Calu3 (cell line): ENCODE results near the gene B9D1. TPM values are rescaled to one million over a fixed set of nuclear protein-coding genes. Genes with fewer than 3 reads are reported as not detected.

ENCODE experiments used
- BruUV-seq: library from RNA; stranded (reverse); fragments of 400-500 nt; replicated peaks from 2 replicates; lab custom pipeline; 2021; lab: Mats Ljungman, UMichigan
- CTCF ChIA-PET: fragments of 300-600 bp; sonication (Branson Sonifier 250); formaldehyde crosslinking; loops from one replicate; lab custom pipeline; 2022; ENCODE audit warnings: antibody characterized with exemption; lab: Charles Lee
- DNase-seq: peaks from one replicate; pipeline ENCODE4 v3.0.0; 2022
- H3K27ac Mint-ChIP-seq: one replicate; pipeline ENCODE4 v1.8.0; 2022; ENCODE audit warnings: mixed read lengths; ENCODE audit not compliant: unreplicated experiment
- H3K27me3 Mint-ChIP-seq: one replicate; pipeline ENCODE4 v1.8.0; 2022; ENCODE audit warnings: mixed read lengths; ENCODE audit not compliant: unreplicated experiment
- H3K36me3 Mint-ChIP-seq: one replicate; pipeline ENCODE4 v1.8.0; 2022; ENCODE audit warnings: mild to moderate bottlenecking, moderate library complexity, mixed read lengths; ENCODE audit not compliant: insufficient read depth, unreplicated experiment
- H3K4me1 Mint-ChIP-seq: one replicate; pipeline ENCODE4 v1.8.0; 2022; ENCODE audit warnings: mild to moderate bottlenecking, low read depth, mixed read lengths; ENCODE audit not compliant: unreplicated experiment
- H3K4me3 Mint-ChIP-seq: one replicate; pipeline ENCODE4 v1.8.0; 2022; ENCODE audit warnings: mild to moderate bottlenecking, low read depth, moderate library complexity, mixed read lengths; ENCODE audit not compliant: unreplicated experiment
- H3K9me3 Mint-ChIP-seq: one replicate; pipeline ENCODE4 v1.8.0; 2022; ENCODE audit warnings: low read depth, mixed read lengths; ENCODE audit not compliant: unreplicated experiment
- intact Hi-C: fragments of 100-400 bp; cut with micrococcal nuclease; formaldehyde crosslinking; loops from one replicate; pipeline ENCODE4 v1.10.0; 2022; ENCODE audit not compliant: unreplicated experiment
- total RNA-seq: library from RNA; stranded (reverse); gene quantifications from 2 replicates; pipeline ENCODE4 v1.2.3, GENCODE V29; 2022
- TF ChIP-seq, protein P1 (sequence below): fragments of 200-600 bp; IDR thresholded peaks from one replicate; pipeline ENCODE4 v1.8.0; 2022; ENCODE audit warnings: antibody characterized with exemption; ENCODE audit not compliant: unreplicated experiment

B9D1 gene
- total RNA-seq, 1 experiment from 2014 or later, result 14.1 TPM

DNA sequence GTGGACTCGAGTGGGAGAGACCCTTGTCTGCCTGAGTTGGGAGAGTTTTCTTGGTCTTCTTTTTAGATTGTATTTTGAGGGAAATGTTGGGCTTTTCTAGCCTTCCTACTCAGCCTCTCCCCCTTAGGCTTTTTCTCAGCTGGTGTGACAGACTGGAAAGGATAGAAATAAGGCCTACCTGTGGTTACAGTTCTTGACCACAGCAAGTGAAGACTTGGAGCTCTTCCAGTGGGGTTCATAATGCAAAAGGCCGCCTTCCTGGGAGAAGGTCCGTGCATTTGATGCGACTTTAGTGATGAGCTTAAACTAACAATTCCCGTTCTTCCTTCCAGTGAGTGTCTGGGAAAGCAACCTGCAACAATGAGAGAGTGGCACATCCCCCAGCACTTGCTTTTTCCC, 56.8 kb downstream of the B9D1 start:
- H3K27me3 Mint-ChIP-seq, result no peaks in the 10 kb centered on the region
- no TSS peak for BruUV-seq
- CTCF ChIA-PET, result no interaction called here
- no peak overlapping the region for H3K27ac Mint-ChIP-seq
- H3K4me1 Mint-ChIP-seq, result no peaks in the 10 kb centered on the region
- intact Hi-C loops, result no loop called here
- H3K9me3 Mint-ChIP-seq, result no peaks in the 10 kb centered on the region
- no peak overlapping the region for H3K4me3 Mint-ChIP-seq
- H3K36me3 Mint-ChIP-seq, result peaks cover 5% of the 10 kb centered on the region
- no peak for DNase-seq
- TF ChIP-seq, protein P1, sequence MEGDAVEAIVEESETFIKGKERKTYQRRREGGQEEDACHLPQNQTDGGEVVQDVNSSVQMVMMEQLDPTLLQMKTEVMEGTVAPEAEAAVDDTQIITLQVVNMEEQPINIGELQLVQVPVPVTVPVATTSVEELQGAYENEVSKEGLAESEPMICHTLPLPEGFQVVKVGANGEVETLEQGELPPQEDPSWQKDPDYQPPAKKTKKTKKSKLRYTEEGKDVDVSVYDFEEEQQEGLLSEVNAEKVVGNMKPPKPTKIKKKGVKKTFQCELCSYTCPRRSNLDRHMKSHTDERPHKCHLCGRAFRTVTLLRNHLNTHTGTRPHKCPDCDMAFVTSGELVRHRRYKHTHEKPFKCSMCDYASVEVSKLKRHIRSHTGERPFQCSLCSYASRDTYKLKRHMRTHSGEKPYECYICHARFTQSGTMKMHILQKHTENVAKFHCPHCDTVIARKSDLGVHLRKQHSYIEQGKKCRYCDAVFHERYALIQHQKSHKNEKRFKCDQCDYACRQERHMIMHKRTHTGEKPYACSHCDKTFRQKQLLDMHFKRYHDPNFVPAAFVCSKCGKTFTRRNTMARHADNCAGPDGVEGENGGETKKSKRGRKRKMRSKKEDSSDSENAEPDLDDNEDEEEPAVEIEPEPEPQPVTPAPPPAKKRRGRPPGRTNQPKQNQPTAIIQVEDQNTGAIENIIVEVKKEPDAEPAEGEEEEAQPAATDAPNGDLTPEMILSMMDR, result no peak

DNA sequence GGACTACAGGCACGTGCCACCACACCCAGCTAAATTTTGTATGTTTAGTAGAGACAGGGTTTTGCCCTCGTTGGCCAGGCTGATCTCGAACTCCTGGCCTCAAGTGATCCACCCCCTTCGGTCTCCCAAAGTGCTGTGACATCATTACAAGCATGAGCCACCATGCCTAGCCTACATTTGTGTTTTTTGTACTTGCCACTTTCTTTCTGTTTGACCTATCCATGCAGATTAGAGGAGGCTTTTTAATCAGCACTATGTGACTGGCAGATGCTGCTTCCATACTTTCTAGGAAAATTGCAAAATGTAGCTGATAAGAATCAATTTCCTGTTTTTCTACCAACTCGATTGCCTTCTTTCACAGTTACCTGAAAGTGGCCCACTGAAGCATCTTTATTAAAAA, 57.3 kb downstream of the B9D1 start:
- no peak overlapping the region for H3K4me3 Mint-ChIP-seq
- H3K9me3 Mint-ChIP-seq, result no peaks in the 10 kb centered on the region
- no peaks in the 10 kb centered on the region for H3K27me3 Mint-ChIP-seq
- no peaks in the 10 kb centered on the region for H3K4me1 Mint-ChIP-seq
- peaks cover 5% of the 10 kb centered on the region for H3K36me3 Mint-ChIP-seq
- intact Hi-C loops, result no loop called here
- no TSS peak for BruUV-seq
- no peak overlapping the region for H3K27ac Mint-ChIP-seq
- no peak for DNase-seq
- TF ChIP-seq, protein P1, result no peak
- CTCF ChIA-PET, result no interaction called here

DNA sequence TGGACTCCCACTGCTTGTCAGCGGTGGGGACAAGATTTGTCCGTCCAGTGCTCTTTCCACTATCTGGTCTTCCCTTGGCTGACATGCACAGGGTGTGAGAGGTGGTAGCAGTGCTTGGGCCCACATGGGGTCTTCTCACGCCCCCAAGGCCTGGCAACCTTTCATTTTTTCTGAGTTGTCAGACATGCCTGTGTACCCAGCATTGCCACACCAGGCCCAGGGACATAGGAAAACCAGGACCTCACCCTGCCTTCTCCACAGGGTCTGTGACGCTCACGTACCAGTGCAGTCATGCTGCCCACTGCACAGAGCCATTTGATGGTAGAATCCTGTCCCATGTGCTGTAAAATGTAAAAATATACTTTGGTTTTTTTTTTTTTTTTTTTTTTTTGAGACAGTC, 57.8 kb downstream of the B9D1 start:
- Mint-ChIP-seq H3K36me3 (peaks cover 5% of the 10 kb centered on the region), H3K4me3 (no peak overlapping the region), H3K4me1 (no peaks in the 10 kb centered on the region), H3K27ac (no peak overlapping the region), H3K27me3 (no peaks in the 10 kb centered on the region), H3K9me3 (no peaks in the 10 kb centered on the region)
- TF ChIP-seq, protein P1, result no peak
- CTCF ChIA-PET, result interaction anchor here (1.0 kb wide), 1 partner anchor 11 kb away, joined by 4 read pairs; no protein-coding TSS in a partner anchor
- intact Hi-C loops, result no loop called here
- DNase-seq, result no peak
- BruUV-seq, result no TSS peak

DNA sequence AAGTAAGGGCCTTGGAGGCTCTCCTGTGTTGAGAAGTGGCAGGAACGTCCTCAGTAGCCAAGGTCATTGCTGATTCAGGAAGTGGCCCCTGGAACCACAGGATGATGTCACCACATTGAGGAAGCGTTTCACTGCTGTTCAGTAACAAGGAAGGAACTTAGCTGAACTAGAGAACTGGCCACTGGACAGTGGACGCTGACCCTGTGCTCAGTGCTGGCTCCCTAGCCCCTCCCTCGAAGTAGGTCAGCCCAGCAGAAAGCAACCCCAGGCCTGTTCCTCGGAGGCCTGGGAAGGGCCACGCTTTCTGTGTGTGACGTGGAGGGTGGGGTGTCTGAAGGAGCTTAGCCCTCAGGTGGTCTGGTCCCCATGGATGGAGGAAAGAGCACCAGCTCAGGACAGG, 58.3 kb downstream of the B9D1 start:
- Mint-ChIP-seq H3K9me3 (no peaks in the 10 kb centered on the region), H3K4me1 (no peaks in the 10 kb centered on the region), H3K27ac (no peak overlapping the region), H3K36me3 (peaks cover 5% of the 10 kb centered on the region), H3K27me3 (no peaks in the 10 kb centered on the region), H3K4me3 (no peak overlapping the region)
- intact Hi-C loops, result no loop called here
- peak; percentile 14 for DNase-seq
- CTCF ChIA-PET, result interaction anchor here (1.0 kb wide), 1 partner anchor 11 kb away, joined by 4 read pairs; no protein-coding TSS in a partner anchor
- TF ChIP-seq, protein P1, result no peak
- no TSS peak for BruUV-seq
